Upper lobe of left lung (tissue), 6 donors: ENCODE measurements around the gene GNB5. TPM values are rescaled to one million over a fixed set of nuclear protein-coding genes. Genes with fewer than 3 reads are reported as not detected.

Experiments used
- ATAC-seq, 2 donors: fragments of 200-7000 bp; cut with Tn5 transposase; one replicate each; pipeline ENCODE4 v1.9.1; 2022; ENCODE audit warnings: mild to moderate bottlenecking in 2 of 2, moderate library complexity in 2 of 2; ENCODE audit not compliant: low FRiP score in 2 of 2
- DNase-seq, 2 donors: peaks; one replicate each; pipeline ENCODE4 v3.0.0-alpha.2; 2019 to 2020
- H3K27ac ChIP-seq, 4 donors: fragments of 200-600 bp; sonication (generic); one replicate each; pipeline ENCODE4 v1.5.1; 2016 to 2019
- H3K27me3 ChIP-seq, 4 donors: fragments of 200-600 bp; sonication (generic); one replicate each; pipeline ENCODE4 v1.5.1; 2017 to 2019
- H3K36me3 ChIP-seq, 4 donors: fragments of 200-600 bp; sonication (generic); one replicate each; pipeline ENCODE4 v1.5.1; 2016 to 2019
- H3K4me1 ChIP-seq, 4 donors: fragments of 200-600 bp; sonication (generic); one replicate each; pipeline ENCODE4 v1.5.1; 2018 to 2019
- H3K4me3 ChIP-seq, 4 donors: fragments of 200-600 bp; sonication (generic); one replicate each; pipeline ENCODE4 v1.5.1; 2017 to 2019; ENCODE audit warnings: mild to moderate bottlenecking in 2 of 4, moderate library complexity in 1 of 4
- H3K9me3 ChIP-seq, 4 donors: fragments of 200-600 bp; sonication (generic); one replicate each; pipeline ENCODE4 v1.5.1; 2018 to 2019
- CTCF ChIP-seq, 6 experiments: fragments of 450-650 bp in 4 of 6; fragments of 200-600 bp in 2 of 6; sonication (generic) in 2 of 6; IDR thresholded peaks; one replicate each; pipeline ENCODE4 v1.5.1; 2016 to 2019; ENCODE audit warnings: antibody characterized with exemption in 6 of 6
- EP300 ChIP-seq, 4 donors: sonication (generic); formaldehyde crosslinking; IDR thresholded peaks; one replicate each; pipeline ENCODE4 v1.5.1; 2017; ENCODE audit warnings: antibody characterized with exemption in 4 of 4, control low read depth in 2 of 4
- POLR2A ChIP-seq, 4 donors: fragments of 450-650 bp; IDR thresholded peaks; one replicate each; pipeline ENCODE4 v1.5.1; 2016 to 2017; ENCODE audit warnings: antibody characterized with exemption in 4 of 4, mild to moderate bottlenecking in 2 of 4
- POLR2AphosphoS5 ChIP-seq, 2 donors: sonication (generic); formaldehyde crosslinking; IDR thresholded peaks; one replicate each; pipeline ENCODE4 v1.5.1; 2017; ENCODE audit warnings: antibody characterized with exemption in 2 of 2
- WGBS, 2 donors: methylation state at CpG; one replicate each; pipeline ENCODE4 v1.1.5; 2017 to 2018; 5-methylcytosine and 5-hydroxymethylcytosine counted together
- small RNA-seq, 4 donors: library from RNA; depleted of rRNA; stranded (forward); fragments of <200 nt; gene quantifications; one replicate each; pipeline ENCODE3, GENCODE V24; 2016
- total RNA-seq, 6 donors: library from RNA; depleted of rRNA in 4 of 6; stranded (reverse); fragments of >200 nt in 4 of 6; gene quantifications; one replicate each; pipeline versions ENCODE4 v1.1.0 to v1.2.1, GENCODE V29; 2016 to 2021
- donor health status: DM: no; HTN: no; CAD: no; lungs with moderate emphysema.
- donor health status: DM: no; HTN: yes; CAD: no; lungs with severe emphysema.

The GNB5 gene
- total RNA-seq, 6 donors from 2014 or later, result 14.7 to 56.8 (median 31.0) TPM

- Histone ChIP-seq H3K4me3 (no peak overlapping the region), H3K27ac (no peak overlapping the region), H3K9me3 (no peaks in the 10 kb centered on the region), H3K36me3 (peaks cover 5 to 28% (median 22%) of the 10 kb centered on the region in 4 donors), H3K4me1 (peaks cover 0 to 3% (median 0%) of the 10 kb centered on the region in 4 donors), H3K27me3 (no peaks in the 10 kb centered on the region)
- ATAC-seq (no peak), DNase-seq (no peak)
- 78 to 80% methylated on average over 3 of the region's 3 CpGs for WGBS, 2 donors
- TF ChIP-seq POLR2AphosphoS5 (IDR thresholded peaks at IDR 0.05) (no peak), POLR2A (IDR thresholded peaks at IDR 0.05) (no peak), EP300 (IDR thresholded peaks at IDR 0.05) (no peak), CTCF (IDR thresholded peaks at IDR 0.05) (no peak)
These were observed 124.2 kb downstream of the GNB5 start for GRCh38 chr15:52066842-52067544.

Small RNAs within 50 kb of the gene (small RNA-seq; reads per million reads assigned to genes)
- gene RF00019, result 0 reads per million in 4 donors

Other genes starting within 250 kb of the GNB5 start
- 10 to 100 TPM in 4 of 6 donors, 1 to 10 TPM in 2; 9.8 to 25.1 (median 14.2) TPM for gene LEO1, start 219.6 kb downstream of the GNB5 start, total RNA-seq
- gene MAPK6, start 172.2 kb downstream of the GNB5 start, total RNA-seq, result 10 to 100 TPM in 5 of 6 donors, 1 to 10 TPM in 1; 6.7 to 34.1 (median 24.4) TPM
- under 1 TPM in 1 of 6 donors, not detected in 5; 0.46 TPM for gene BCL2L10, start 78.6 kb downstream of the GNB5 start, total RNA-seq
- gene MYO5C, start 104.4 kb upstream of the GNB5 start, total RNA-seq, result 100 to 1,000 TPM in 2 of 6 donors, 10 to 100 TPM in 4; 59.9 to 128 (median 84.5) TPM